SK-N-SH (cell line): ENCODE results near the gene ACTL10. TPM values are rescaled to one million over a fixed set of nuclear protein-coding genes. Genes with fewer than 3 reads are reported as not detected.

ENCODE experiments used
- CTCF ChIA-PET: fragments of 300-600, 350-600 bp; formaldehyde crosslinking; extraction: SDS; loops from one replicate; lab custom pipeline; 2021; lab: Yijun Ruan, JAX
- POLR2A ChIA-PET: fragments of 350-600 bp; sonication (Branson Sonifier 250); formaldehyde crosslinking; extraction: SDS; loops from one replicate; lab custom pipeline; 2020; ENCODE audit warnings: antibody characterized with exemption, inconsistent platforms; lab: Yijun Ruan, JAX
- DNase-seq: peaks from one replicate; pipeline ENCODE4 v3.0.0; 2012
- H2AFZ ChIP-seq: fragments of 200-600 bp; sonication (generic); 2 replicates; pipeline ENCODE4 v1.8.1; 2016; ENCODE audit warnings: antibody characterized with exemption, mild to moderate bottlenecking, low read depth
- H3F3A ChIP-seq: fragments of 200-600 bp; sonication (generic); replicated peaks from 2 replicates; pipeline ENCODE3; 2016; ENCODE audit warnings: antibody characterized with exemption, mild to moderate bottlenecking; ENCODE audit not compliant: insufficient read depth
- H3K27ac ChIP-seq, 2 experiments: fragments of 200-500 bp in 1 of 2; fragments of 200-600 bp in 1 of 2; sonication (Bioruptor generic) in 1 of 2; sonication (generic), shearing (Covaris generic) in 1 of 2; 2 replicates each; pipeline versions ENCODE4 v1.5.1 to v1.6.1; 2014 to 2016; ENCODE audit warnings: low read depth in 2 of 2, inconsistent platforms in 1 of 2, low read length in 1 of 2, mild to moderate bottlenecking in 1 of 2, mixed read lengths in 1 of 2
- H3K27me3 ChIP-seq: fragments of 200-600 bp; sonication (generic), shearing (Covaris generic); 2 replicates; pipeline ENCODE4 v1.6.1; 2016; ENCODE audit warnings: mixed run types; ENCODE audit not compliant: insufficient read depth
- H3K36me3 ChIP-seq, 2 experiments: fragments of 200-500 bp in 1 of 2; fragments of 200-600 bp in 1 of 2; sonication (Bioruptor generic) in 1 of 2; sonication (generic) in 1 of 2; replicated peaks in 1 of 2; 2 replicates each; pipeline versions ENCODE3 to v1.5.1; 2014 to 2016; ENCODE audit warnings: low read length in 1 of 2, mild to moderate bottlenecking in 1 of 2; ENCODE audit not compliant: insufficient read depth in 2 of 2, control insufficient read depth in 1 of 2
- H3K4me1 ChIP-seq, 2 experiments: fragments of 200-500 bp in 1 of 2; fragments of 200-600 bp in 1 of 2; sonication (Bioruptor generic) in 1 of 2; sonication (generic), shearing (Covaris generic) in 1 of 2; 2 replicates each; pipeline versions ENCODE4 v1.5.1 to v1.6.1; 2014 to 2016; ENCODE audit warnings: low read depth in 1 of 2, low read length in 1 of 2, mixed run types in 1 of 2; ENCODE audit not compliant: insufficient read depth in 2 of 2, control insufficient read depth in 1 of 2
- H3K4me2 ChIP-seq: fragments of 200-600 bp; sonication (generic), shearing (Covaris generic); 2 replicates; pipeline ENCODE4 v1.6.1; 2017; ENCODE audit warnings: mixed run types
- H3K4me3 ChIP-seq, 2 experiments: fragments of 200-500 bp in 1 of 2; fragments of 200-600 bp in 1 of 2; sonication (Bioruptor generic) in 1 of 2; sonication (generic), shearing (Covaris generic) in 1 of 2; 2 replicates each; pipeline versions ENCODE4 v1.5.1 to v1.8.1; 2014 to 2016; ENCODE audit warnings: low read depth in 2 of 2, inconsistent platforms in 1 of 2, low read length in 1 of 2, mild to moderate bottlenecking in 1 of 2, mixed read lengths in 1 of 2, moderate library complexity in 1 of 2
- H3K79me2 ChIP-seq: fragments of 200-600 bp; sonication (generic); 2 replicates; pipeline ENCODE4 v1.8.1; 2017; ENCODE audit warnings: mild to moderate bottlenecking; ENCODE audit not compliant: insufficient read depth
- H3K9ac ChIP-seq: fragments of 200-600 bp; sonication (generic); 2 replicates; pipeline ENCODE4 v1.6.1; 2017; ENCODE audit warnings: mixed run types
- H3K9me2 ChIP-seq: fragments of 200-600 bp; sonication (generic); 2 replicates; pipeline ENCODE4 v1.6.1; 2017; ENCODE audit warnings: mixed run types
- H3K9me3 ChIP-seq: fragments of 200-600 bp; sonication (generic); 2 replicates; pipeline ENCODE4 v1.6.1; 2017; ENCODE audit warnings: mixed run types, mild to moderate bottlenecking, moderate library complexity
- H4K20me1 ChIP-seq: fragments of 200-600 bp; sonication (generic); 2 replicates; pipeline ENCODE4 v1.6.1; 2017; ENCODE audit warnings: mild to moderate bottlenecking, mixed run types; ENCODE audit not compliant: insufficient read depth
- CHD2 ChIP-seq: fragments of 150-350 bp; IDR thresholded peaks from 2 replicates; pipeline ENCODE4 v1.6.1; 2018; ENCODE audit warnings: low read length; ENCODE audit not compliant: partially characterized antibody
- ELF1 ChIP-seq: IDR thresholded peaks from 2 replicates; pipeline ENCODE4 v1.4.0; 2012
- EP300 ChIP-seq, 2 experiments: IDR thresholded peaks; 2 replicates each; pipeline versions ENCODE4 v1.4.0 to v1.6.1; 2012; ENCODE audit warnings: borderline replicate concordance in 1 of 2, low read depth in 1 of 2, low read length in 1 of 2
- EZH2phosphoT487 ChIP-seq: fragments of 200-600 bp; sonication (generic); IDR thresholded peaks from 2 replicates; pipeline ENCODE4 v1.6.1; 2017; ENCODE audit warnings: low read depth, mixed run types, mild to moderate bottlenecking, antibody characterized with exemption, moderate library complexity, borderline replicate concordance
- FOSL2 ChIP-seq: IDR thresholded peaks from 2 replicates; pipeline ENCODE4 v1.4.0; 2012; ENCODE audit warnings: low read depth, mild to moderate bottlenecking, moderate library complexity, borderline replicate concordance
- GABPA ChIP-seq: IDR thresholded peaks from 2 replicates; pipeline ENCODE4 v1.4.0; 2012; ENCODE audit warnings: low read depth, mild to moderate bottlenecking
- MXI1 ChIP-seq: IDR thresholded peaks from 2 replicates; pipeline ENCODE4 v1.6.1; 2012; ENCODE audit warnings: mild to moderate bottlenecking, low read depth, low read length, improper control_type of control experiment
- NFIC ChIP-seq: IDR thresholded peaks from 2 replicates; pipeline ENCODE4 v1.4.0; 2012; ENCODE audit warnings: borderline replicate concordance
- NRF1 ChIP-seq: IDR thresholded peaks from 2 replicates; pipeline ENCODE4 v1.6.1; 2012; ENCODE audit warnings: low read depth, mild to moderate bottlenecking, low read length
- PBX3 ChIP-seq: IDR thresholded peaks from 2 replicates; pipeline ENCODE4; 2012
- POLR2AphosphoS5 ChIP-seq: IDR thresholded peaks from 2 replicates; pipeline ENCODE4 v1.6.1; 2012; ENCODE audit warnings: low read depth, low read length
- RFX5 ChIP-seq: IDR thresholded peaks from 2 replicates; pipeline ENCODE4 v1.6.1; 2012; ENCODE audit warnings: mild to moderate bottlenecking, improper control_type of control experiment, low read length
- RXRA ChIP-seq: IDR thresholded peaks from 2 replicates; pipeline ENCODE4 v1.4.0; 2012; ENCODE audit warnings: low read depth, mild to moderate bottlenecking, borderline replicate concordance
- SMC3 ChIP-seq: IDR thresholded peaks from 2 replicates; pipeline ENCODE4 v1.6.1; 2012; ENCODE audit warnings: low read depth, low read length, improper control_type of control experiment
- USF2 ChIP-seq: fragments of 150-350 bp; IDR thresholded peaks from 2 replicates; pipeline ENCODE4 v1.6.1; 2017; ENCODE audit warnings: antibody characterized with exemption, low read length, low read depth, borderline replicate concordance
- WGBS: methylation state at CpG from one replicate; pipeline ENCODE4 v1.1.6; 2017; ENCODE audit warnings: low lambda C conversion rate; 5-methylcytosine and 5-hydroxymethylcytosine counted together
- polyA plus RNA-seq, 3 experiments: library from polyadenylated mRNA; depleted of rRNA; stranded (reverse); fragments of >200 nt; gene quantifications; 2 replicates each; pipeline ENCODE4 v1.2.3, GENCODE V29; 2012
- TF ChIP-seq, protein P1 (sequence below): fragments of 200-600 bp; sonication (generic); IDR thresholded peaks from 2 replicates; pipeline ENCODE4 v1.6.1; 2017; ENCODE audit warnings: antibody characterized with exemption, mild to moderate bottlenecking, moderate library complexity
- TF ChIP-seq, protein P2 (sequence below): IDR thresholded peaks from 2 replicates; pipeline ENCODE4 v1.6.1; 2012; ENCODE audit warnings: mild to moderate bottlenecking, low read depth, low read length, moderate library complexity
- TF ChIP-seq, protein P3 (sequence below): fragments of 150-350 bp; IDR thresholded peaks from 2 replicates; pipeline ENCODE4 v1.6.1; 2016; ENCODE audit warnings: mild to moderate bottlenecking, low read depth, low read length

ACTL10 gene
- polyA plus RNA-seq, 1 of the 3 experiments (the other 2 are of a cell fraction), result 0.25 TPM

- no peak overlapping the region for H3K4me3 ChIP-seq
- TF ChIP-seq PBX3 (no peak), EZH2phosphoT487 (no peak), POLR2AphosphoS5 (no peak), RFX5 (no peak), SMC3 (no peak), NRF1 (no peak), FOSL2 (no peak), EP300 (IDR thresholded peaks at IDR 0.05; ENCODE audit: borderline replicate concordance in 1 of 2, low read depth in 1 of 2, low read length in 1 of 2) (no peak), RXRA (no peak), GABPA (no peak)
- TF ChIP-seq, protein P1, sequence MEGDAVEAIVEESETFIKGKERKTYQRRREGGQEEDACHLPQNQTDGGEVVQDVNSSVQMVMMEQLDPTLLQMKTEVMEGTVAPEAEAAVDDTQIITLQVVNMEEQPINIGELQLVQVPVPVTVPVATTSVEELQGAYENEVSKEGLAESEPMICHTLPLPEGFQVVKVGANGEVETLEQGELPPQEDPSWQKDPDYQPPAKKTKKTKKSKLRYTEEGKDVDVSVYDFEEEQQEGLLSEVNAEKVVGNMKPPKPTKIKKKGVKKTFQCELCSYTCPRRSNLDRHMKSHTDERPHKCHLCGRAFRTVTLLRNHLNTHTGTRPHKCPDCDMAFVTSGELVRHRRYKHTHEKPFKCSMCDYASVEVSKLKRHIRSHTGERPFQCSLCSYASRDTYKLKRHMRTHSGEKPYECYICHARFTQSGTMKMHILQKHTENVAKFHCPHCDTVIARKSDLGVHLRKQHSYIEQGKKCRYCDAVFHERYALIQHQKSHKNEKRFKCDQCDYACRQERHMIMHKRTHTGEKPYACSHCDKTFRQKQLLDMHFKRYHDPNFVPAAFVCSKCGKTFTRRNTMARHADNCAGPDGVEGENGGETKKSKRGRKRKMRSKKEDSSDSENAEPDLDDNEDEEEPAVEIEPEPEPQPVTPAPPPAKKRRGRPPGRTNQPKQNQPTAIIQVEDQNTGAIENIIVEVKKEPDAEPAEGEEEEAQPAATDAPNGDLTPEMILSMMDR, result no peak
- peaks cover 0 to 16% of the 10 kb centered on the region in 2 experiments; a peak in 1 of 4 replicates for H3K4me1 ChIP-seq
- no peaks in the 10 kb centered on the region for H3K9me3 ChIP-seq
- H3K27ac ChIP-seq, result no peak overlapping the region; a peak in 1 of 4 replicates
- H3K27me3 ChIP-seq, result no peaks in the 10 kb centered on the region
- no peaks in the 10 kb centered on the region for H3K9me2 ChIP-seq
- H3K36me3 ChIP-seq, result no peaks in the 10 kb centered on the region
- no peak overlapping the region for H3K4me2 ChIP-seq
- ChIA-PET CTCF (interaction anchor here (0.7 to 0.9 kb wide), 2 partner anchors 10 to 1218 kb away, joined by 3 read pairs; no protein-coding TSS in a partner anchor), POLR2A (no interaction called here)
- DNase-seq, result no peak
- H3F3A ChIP-seq, result peaks cover 8% of the 10 kb centered on the region
- peaks cover 6% of the 10 kb centered on the region; the same call in 1 of the 2 replicates for H4K20me1 ChIP-seq
- WGBS, result 89% methylated on average over 8 of the region's 15 CpGs
- H3K79me2 ChIP-seq, result peaks cover 16% of the 10 kb centered on the region
- H2AFZ ChIP-seq, result no peak overlapping the region
- no peak overlapping the region for H3K9ac ChIP-seq
These were observed 11.4 kb downstream of the ACTL10 start for GRCh38 chr20:33677991-33678702.

DNA sequence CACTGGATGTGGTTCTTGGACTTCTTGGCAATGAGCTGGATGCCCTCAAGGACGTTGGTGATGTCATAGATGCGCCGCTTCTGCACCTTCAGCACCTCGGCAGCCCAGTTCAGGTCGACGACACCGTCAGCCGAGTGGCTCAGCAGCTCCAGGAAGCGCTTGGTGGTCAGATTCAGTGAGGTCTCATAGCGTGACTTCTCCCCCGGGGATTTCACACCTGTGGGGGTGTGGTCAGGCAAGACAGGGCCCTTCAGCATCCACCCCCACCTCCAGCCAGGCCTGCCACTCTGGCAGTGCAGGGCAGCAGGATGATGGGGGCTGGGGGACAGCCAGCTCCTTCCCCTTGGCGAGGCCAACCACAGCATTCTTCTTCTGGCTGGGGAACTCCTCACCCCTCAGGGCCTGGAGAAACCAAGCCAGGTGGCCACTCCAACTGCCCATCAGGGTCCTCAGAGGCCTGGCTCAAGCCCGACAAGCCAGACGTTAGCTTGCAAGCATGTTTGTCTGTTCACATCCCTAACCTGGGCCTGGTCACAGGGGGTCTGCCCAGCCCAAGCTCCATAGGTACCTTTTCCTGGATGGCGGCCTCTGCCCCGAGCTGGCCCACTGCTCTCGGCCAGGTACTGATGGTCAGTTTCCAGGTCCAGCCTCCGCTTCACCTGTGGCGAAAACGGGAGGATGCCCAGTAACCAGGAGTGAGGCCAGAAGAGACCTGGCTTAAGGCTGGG lies 13.2 kb downstream of the ACTL10 start:
- POLR2A ChIA-PET, result no interaction called here
- peaks cover 6% of the 10 kb centered on the region; the same call in 1 of the 2 replicates for H4K20me1 ChIP-seq
- peaks cover 2 to 12% of the 10 kb centered on the region in 2 experiments; a peak in 2 of 4 replicates for H3K4me1 ChIP-seq
- no peak overlapping the region for H3K4me3 ChIP-seq
- CTCF ChIA-PET, result interaction anchor here (0.8 to 4.3 kb wide), 3 partner anchors 12 to 52 kb away, joined by 3 to 34 read pairs (median 4); partner anchors contain the start of genes ACTL10 and ZNF341
- no peak overlapping the region for H3K27ac ChIP-seq
- no peaks in the 10 kb centered on the region for H3K9me3 ChIP-seq
- peaks cover 29% of the 10 kb centered on the region for H3K79me2 ChIP-seq
- H3K4me2 ChIP-seq, result no peak overlapping the region
- H3F3A ChIP-seq, result peaks cover 6% of the 10 kb centered on the region
- no peaks in the 10 kb centered on the region for H3K27me3 ChIP-seq
- DNase-seq, result no peak
- no peak overlapping the region for H2AFZ ChIP-seq
- no peak overlapping the region for H3K9ac ChIP-seq
- 94% methylated on average over 7 of the region's 20 CpGs for WGBS
- no peaks in the 10 kb centered on the region for H3K36me3 ChIP-seq
- H3K9me2 ChIP-seq, result no peaks in the 10 kb centered on the region
- TF ChIP-seq ELF1 (no peak), MXI1 (no peak), NFIC (no peak), USF2 (no peak), NRF1 (no peak), CHD2 (no peak)
- TF ChIP-seq, protein P2, sequence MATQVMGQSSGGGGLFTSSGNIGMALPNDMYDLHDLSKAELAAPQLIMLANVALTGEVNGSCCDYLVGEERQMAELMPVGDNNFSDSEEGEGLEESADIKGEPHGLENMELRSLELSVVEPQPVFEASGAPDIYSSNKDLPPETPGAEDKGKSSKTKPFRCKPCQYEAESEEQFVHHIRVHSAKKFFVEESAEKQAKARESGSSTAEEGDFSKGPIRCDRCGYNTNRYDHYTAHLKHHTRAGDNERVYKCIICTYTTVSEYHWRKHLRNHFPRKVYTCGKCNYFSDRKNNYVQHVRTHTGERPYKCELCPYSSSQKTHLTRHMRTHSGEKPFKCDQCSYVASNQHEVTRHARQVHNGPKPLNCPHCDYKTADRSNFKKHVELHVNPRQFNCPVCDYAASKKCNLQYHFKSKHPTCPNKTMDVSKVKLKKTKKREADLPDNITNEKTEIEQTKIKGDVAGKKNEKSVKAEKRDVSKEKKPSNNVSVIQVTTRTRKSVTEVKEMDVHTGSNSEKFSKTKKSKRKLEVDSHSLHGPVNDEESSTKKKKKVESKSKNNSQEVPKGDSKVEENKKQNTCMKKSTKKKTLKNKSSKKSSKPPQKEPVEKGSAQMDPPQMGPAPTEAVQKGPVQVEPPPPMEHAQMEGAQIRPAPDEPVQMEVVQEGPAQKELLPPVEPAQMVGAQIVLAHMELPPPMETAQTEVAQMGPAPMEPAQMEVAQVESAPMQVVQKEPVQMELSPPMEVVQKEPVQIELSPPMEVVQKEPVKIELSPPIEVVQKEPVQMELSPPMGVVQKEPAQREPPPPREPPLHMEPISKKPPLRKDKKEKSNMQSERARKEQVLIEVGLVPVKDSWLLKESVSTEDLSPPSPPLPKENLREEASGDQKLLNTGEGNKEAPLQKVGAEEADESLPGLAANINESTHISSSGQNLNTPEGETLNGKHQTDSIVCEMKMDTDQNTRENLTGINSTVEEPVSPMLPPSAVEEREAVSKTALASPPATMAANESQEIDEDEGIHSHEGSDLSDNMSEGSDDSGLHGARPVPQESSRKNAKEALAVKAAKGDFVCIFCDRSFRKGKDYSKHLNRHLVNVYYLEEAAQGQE, result no peak
- TF ChIP-seq, protein P3, sequence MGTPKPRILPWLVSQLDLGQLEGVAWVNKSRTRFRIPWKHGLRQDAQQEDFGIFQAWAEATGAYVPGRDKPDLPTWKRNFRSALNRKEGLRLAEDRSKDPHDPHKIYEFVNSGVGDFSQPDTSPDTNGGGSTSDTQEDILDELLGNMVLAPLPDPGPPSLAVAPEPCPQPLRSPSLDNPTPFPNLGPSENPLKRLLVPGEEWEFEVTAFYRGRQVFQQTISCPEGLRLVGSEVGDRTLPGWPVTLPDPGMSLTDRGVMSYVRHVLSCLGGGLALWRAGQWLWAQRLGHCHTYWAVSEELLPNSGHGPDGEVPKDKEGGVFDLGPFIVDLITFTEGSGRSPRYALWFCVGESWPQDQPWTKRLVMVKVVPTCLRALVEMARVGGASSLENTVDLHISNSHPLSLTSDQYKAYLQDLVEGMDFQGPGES, result no peak
